DMS114 treated with DMSO at 0.1 percent for 48 hours (cell line): ENCODE data around the gene SETD3.
"Not testable (repeated sequence)": the region's sequence is repeated elsewhere in the genome, so short reads cannot be mapped to it uniquely, and the experiment has no call there.

Experiments
- DNase-seq: peaks from one replicate; lab custom pipeline; 2025; ENCODE audit not compliant: unreplicated experiment; lab: John Stamatoyannopoulos, UW

The SETD3 gene

GRCh38 chr14:99363616-99364290 lies 116.9 kb downstream of the SETD3 start:
- DNase-seq, result no peak

DNA sequence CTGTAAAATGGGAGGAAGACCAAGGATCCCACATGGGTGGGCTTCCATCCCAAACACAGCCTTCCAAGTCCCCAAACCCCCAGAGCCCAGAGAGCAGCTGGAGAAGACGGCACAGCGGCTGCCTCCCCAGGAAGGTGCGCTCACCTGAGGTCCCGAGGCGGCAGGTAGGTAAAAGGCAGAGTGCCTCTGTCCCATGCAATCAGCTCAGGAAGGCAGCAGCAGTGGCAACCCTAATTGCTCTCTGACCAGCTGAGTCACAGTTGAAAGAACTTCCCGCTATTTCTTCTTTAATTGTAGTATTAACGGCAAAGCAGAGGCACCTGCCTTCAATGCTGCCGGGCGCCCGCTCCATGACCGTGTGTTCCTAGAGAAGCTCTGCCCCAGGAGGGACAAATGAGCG lies 117.6 kb downstream of the SETD3 start:
- DNase-seq, result no peak

DNA sequence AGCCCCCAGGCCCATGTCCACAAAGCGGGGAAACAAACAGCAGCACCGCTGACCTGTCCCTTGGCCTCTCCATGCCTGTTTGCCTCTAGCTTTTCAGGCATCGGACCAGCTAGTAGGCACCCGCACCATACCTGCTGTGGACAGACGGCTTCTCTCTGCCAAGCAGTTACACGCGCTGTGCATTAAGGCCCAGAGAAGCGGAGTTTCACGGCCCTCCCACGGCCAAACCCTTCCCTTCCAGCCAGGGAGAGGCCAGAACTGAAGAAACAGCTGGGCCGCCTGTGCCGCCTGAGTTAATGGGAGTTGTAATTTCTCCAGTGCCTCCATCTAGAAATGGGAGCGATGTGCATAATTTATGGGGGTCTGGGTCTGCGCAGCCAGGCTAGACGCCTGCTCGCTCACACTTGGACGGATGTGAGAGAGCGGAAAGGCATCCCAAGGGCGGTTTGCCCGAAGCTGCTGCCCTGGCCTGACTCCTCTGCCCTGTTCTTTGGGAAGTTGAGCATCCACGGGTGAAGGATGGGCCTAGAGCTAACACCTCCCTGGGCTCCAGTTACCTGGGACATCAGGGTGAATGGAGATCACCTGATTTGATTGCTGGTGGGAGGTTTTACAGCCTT lies 119.0 kb downstream of the SETD3 start:
- DNase-seq, result no peak

- DNase-seq, result no peak
These were observed 119.7 kb downstream of the SETD3 start for GRCh38 chr14:99360774-99361595.

GRCh38 chr14:99359906-99360305 lies 120.8 kb downstream of the SETD3 start:
- DNase-seq, result no peak

DNA sequence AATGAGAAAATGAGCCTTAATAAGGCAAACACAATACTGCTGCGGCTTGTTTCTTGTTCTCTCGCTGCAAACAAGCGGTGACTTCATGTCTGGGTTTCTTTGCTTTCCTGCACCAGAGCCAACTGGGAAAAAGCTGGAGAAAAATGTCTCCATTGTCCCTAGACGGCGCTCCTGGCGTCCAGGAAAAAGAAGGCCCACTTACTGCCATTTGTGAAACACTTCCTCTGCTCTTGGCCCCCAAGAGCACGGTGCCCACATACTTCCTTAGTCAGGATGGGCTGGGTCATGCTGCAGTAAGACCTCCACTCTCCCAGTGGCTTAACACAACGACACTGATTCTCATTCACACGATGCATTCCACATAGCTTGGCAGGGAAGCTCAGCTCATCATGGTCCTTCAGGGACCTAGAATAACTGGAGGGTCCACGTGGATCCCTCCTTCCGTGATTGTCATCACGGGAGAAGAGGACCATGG lies 122.7 kb downstream of the SETD3 start:
- no peak for DNase-seq

GRCh38 chr14:99357151-99357915 lies 123.3 kb downstream of the SETD3 start:
- DNase-seq, result no peak

GRCh38 chr14:99356031-99356608 lies 124.5 kb downstream of the SETD3 start:
- DNase-seq, result no peak

DNA sequence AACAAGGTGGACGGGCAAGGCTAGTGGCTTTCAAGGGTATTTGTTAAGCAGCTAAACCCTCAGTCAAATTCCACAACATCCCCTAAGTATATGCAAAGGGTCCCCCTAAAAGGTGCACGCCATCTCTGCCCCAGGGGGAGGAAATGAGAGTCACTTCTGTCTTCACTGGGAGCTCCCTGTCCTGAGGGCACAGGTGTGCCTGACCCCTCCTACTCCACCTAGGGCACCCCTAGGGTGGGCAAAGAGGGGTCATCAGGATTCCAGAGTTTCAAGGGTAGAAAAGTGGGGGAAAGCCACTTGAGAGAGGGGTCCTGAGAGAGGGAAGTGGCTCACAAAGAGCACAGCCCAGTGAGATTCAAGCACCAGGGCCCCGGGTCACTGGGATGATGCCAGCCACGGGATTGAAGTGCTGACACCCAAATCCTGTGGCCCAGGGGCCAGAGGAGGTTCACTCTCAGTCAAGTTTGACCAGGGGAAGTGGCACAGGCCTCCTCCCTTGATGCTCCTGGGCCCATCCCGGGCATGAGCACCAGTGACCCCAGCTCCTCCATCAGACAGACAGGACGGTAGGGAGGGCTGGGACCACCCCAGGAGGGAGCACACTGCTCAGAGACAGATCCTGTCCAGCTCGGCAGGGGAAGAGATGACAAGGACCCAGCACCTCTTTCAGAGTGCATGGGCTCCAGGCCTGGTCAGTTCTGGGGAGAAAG lies 126.3 kb downstream of the SETD3 start:
- DNase-seq, result no peak

DNA sequence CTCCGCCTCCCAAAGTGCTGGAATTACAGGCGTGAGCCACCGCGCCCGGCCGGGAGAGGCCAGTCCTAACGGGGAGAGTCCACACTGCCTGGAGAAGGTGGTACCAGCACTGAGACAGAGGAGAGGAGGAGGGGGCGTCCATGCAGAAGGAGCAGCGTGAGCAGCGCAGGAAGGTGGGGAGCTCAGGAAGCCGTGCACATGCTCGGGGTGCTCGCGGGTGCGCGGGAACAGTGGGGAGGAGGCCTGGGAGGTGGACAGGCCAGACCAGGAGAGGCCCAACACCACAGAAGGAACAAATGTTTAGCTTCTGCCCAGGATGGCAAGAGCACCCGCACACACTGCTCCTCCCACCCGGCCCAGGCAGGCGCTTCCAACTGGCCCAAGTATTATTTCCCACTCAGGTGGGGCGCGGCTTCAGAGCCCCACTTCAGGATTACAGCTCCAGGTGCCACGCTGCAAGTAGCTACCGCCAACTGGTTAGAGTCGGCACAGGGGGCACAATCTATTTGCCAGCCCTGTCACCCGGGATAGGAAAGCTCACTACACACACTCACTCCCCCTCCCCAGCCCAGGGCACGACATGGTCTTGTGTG lies 127.9 kb downstream of the SETD3 start:
- no peak for DNase-seq

GRCh38 chr14:99351166-99352007 lies 129.3 kb downstream of the SETD3 start:
- DNase-seq, result no peak

- no peak for DNase-seq
These were observed 129.9 kb downstream of the SETD3 start for GRCh38 chr14:99350751-99351150.

DNA sequence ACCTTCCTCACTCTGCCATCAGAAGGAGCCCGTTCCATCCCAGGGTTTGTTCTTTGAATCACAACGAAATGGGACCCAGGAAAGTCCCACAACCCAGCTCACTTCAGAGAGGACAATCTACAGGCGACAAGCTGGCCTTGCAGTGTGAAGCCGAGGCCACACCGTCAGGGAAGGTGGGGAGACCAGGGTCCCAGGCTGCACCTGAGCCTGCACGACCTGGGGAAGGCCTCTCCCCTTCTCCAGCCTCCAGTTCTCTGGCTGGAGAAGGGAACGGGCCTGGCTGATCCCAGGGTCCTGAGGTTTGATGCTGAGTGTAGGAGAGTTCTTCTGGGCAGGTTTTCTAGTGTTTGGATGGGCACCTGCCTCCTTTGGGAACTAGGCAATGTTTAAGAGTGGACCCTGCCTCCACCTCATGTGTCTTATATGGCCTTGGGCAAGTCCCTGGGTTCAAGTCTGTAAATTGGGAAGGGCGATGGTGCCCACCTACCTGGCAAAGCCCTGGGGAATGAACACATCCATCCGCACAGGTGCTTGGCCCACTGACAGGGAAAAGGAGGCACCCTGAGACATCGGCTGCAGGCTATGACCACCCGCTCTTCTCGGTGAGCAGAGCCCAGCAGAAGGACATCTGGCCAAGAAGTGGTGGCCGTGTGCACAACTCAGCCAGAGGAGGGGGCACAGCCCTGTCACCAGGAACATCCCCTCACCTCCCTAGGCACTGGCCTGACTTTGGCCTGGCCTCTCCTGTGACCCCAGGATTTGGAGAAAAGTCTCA lies 130.8 kb downstream of the SETD3 start:
- DNase-seq, result no peak

DNA sequence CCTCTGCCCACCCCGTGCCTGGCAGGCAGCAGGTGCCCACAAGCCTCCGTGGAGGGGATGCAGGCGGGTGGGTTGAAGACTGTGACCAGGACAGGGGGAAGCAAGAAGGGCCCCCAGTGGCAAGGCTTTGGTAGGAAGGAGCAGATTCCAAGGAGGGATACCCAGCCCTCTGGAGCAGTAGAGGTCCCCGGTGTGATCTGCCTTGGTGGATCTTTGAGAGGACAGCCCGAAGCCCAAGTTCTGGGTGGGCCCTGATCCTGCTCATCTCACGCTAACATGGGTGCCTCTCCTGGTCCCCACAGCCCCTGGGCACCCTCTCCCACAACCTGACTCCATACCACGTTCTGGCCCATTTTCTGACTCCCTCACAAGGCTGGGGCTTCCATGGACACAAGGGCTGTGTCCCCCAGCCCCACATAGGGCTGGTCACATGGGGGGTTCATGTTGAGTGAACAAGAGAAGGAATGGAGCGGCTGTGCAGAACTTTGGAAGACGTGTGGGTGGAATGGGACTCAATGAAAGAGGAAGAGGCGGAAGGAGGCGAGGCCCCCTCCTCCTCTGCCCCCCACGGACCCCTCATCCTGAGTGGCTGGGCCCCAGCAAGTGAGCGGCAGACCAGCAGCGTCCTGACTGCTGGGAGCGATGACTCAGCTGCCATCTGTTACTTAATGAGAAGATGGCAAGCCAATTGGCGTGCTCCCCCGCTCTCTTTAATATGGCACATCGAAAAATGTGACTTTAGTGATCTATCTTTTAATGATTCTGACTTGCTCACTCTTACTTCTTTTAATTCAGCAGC lies 131.6 kb downstream of the SETD3 start:
- DNase-seq, result no peak

- DNase-seq, result not testable (repeated sequence)
These were observed 132.4 kb downstream of the SETD3 start for GRCh38 chr14:99348231-99348630.
